AG04450 (cell line): ENCODE measurements around the gene PLSCR3. TPM values are rescaled to one million over a fixed set of nuclear protein-coding genes. Genes with fewer than 3 reads are reported as not detected.
A peak's percentile ranks its signal among the peaks of the same experiment; 100 is the strongest.

Experiments
- CTCF ChIA-PET: fragments of 300-600, 350-600 bp; formaldehyde crosslinking; extraction: SDS; loops from one replicate; lab custom pipeline; 2022; ENCODE audit warnings: antibody characterized with exemption, inconsistent platforms; lab: Charles Lee
- POLR2A ChIA-PET: fragments of 350-600 bp; formaldehyde crosslinking; extraction: SDS; loops from one replicate; lab custom pipeline; 2021; ENCODE audit warnings: antibody characterized with exemption, inconsistent platforms; lab: Yijun Ruan, JAX
- DNase-seq: peaks from one replicate; pipeline ENCODE4 v3.0.0-alpha.2; 2011; ENCODE audit warnings: low read depth, low spot score
- H3K27ac ChIP-seq: one replicate; pipeline ENCODE4 v1.5.1; 2012; ENCODE audit warnings: low read depth, low read length, control low read depth
- H3K27me3 ChIP-seq: one replicate; pipeline ENCODE4 v1.6.0; 2012; ENCODE audit warnings: low read length; ENCODE audit not compliant: control insufficient read depth, insufficient read depth
- H3K4me3 ChIP-seq: 2 replicates; pipeline ENCODE4 v1.5.1; 2011; ENCODE audit warnings: mild to moderate bottlenecking, low read depth, low read length, control low read depth
- H3K9me3 ChIP-seq: 2 replicates; pipeline ENCODE4 v1.5.1; 2012; ENCODE audit warnings: low read length; ENCODE audit not compliant: control insufficient read depth, insufficient read depth
- CTCF ChIP-seq: IDR thresholded peaks from 2 replicates; pipeline ENCODE4 v1.5.1; 2011; ENCODE audit warnings: low read depth, low read length, control low read depth, inconsistent platforms
- polyA plus RNA-seq: library from polyadenylated mRNA; depleted of rRNA; stranded (reverse); fragments of >200 nt; gene quantifications from 2 replicates; pipeline ENCODE4 v1.2.3, GENCODE V29; 2011

The PLSCR3 gene
- polyA plus RNA-seq, 1 experiment: 35.2 TPM

- no peak for DNase-seq
- Histone ChIP-seq H3K27ac (no peak within 1 kb of the TSS), H3K9me3 (no peaks in the 10 kb centered on the region; the same call in 1 of the 2 replicates), H3K4me3 (peak within 1 kb of the TSS; percentile 86), H3K27me3 (no peaks in the 10 kb centered on the region)
- ChIA-PET POLR2A (no interaction called here), CTCF (interaction anchor here (1.7 kb wide), 1 partner anchor 153 kb away, joined by 7 read pairs; the partner anchor contains the start of gene SENP3)
- no peak for TF ChIP-seq CTCF
Measured at GRCh38 chr17:7407485-7408251, 13.3 kb upstream of the PLSCR3 start, which contains the start of gene NLGN2. NLGN2 (plus strand) TSS chr17:7407845; CDS start chr17:7408256, 411 bp downstream.

- TF ChIP-seq CTCF: no peak
- Histone ChIP-seq H3K27ac (no peak overlapping the region), H3K9me3 (no peaks in the 10 kb centered on the region; the same call in 1 of the 2 replicates), H3K27me3 (no peaks in the 10 kb centered on the region), H3K4me3 (no peak overlapping the region; the same call in 1 of the 2 replicates)
- CTCF ChIA-PET: interaction anchor here (1.7 kb wide), 1 partner anchor 154 kb away, joined by 7 read pairs; the partner anchor contains the start of gene SENP3
- no peak for DNase-seq
- POLR2A ChIA-PET: no interaction called here
Measured at GRCh38 chr17:7407082-7407481, 12.8 kb upstream of the PLSCR3 start.

GRCh38 chr17:7406235-7406825 lies 12.0 kb upstream of the PLSCR3 start:
- CTCF ChIA-PET: interaction anchor here (0.9 to 1.7 kb wide), 2 partner anchors 30 to 155 kb away, joined by 4 to 7 read pairs; partner anchors contain the start of gene SENP3
- TF ChIP-seq CTCF: no peak
- no peaks in the 10 kb centered on the region for H3K27me3 ChIP-seq
- POLR2A ChIA-PET: no interaction called here
- no peak for DNase-seq
- peak overlapping the region; percentile 86 for H3K4me3 ChIP-seq
- no peaks in the 10 kb centered on the region; the same call in 1 of the 2 replicates for H3K9me3 ChIP-seq
- H3K27ac ChIP-seq: no peak overlapping the region

- DNase-seq: no peak
- POLR2A ChIA-PET: interaction anchor here (0.7 kb wide), 2 partner anchors 36 to 222 kb away, joined by 4 read pairs; no protein-coding TSS in a partner anchor
- Histone ChIP-seq H3K27me3 (no peaks in the 10 kb centered on the region), H3K4me3 (peak overlapping the region; percentile 86), H3K27ac (peak overlapping the region; percentile 52), H3K9me3 (no peaks in the 10 kb centered on the region)
- TF ChIP-seq CTCF: no peak
- CTCF ChIA-PET: interaction anchor here (0.9 kb wide), 1 partner anchor 31 kb away, joined by 4 read pairs; no protein-coding TSS in a partner anchor
Measured at GRCh38 chr17:7405350-7406234, 11.3 kb upstream of the PLSCR3 start.
